Activated naive CD8-positive, alpha-beta T cell treated with anti-CD3 and anti-CD28 coated beads, Interleukin-2, amount 50 U/mL, for 16 hours (primary cell): ENCODE results near the gene ARF1.

Experiments
- DNase-seq: peaks from one replicate; pipeline ENCODE4 v3.0.0-alpha.2; 2020; ENCODE audit warnings: low read depth, low spot score

ARF1 gene

GRCh38 chr1:228147768-228148167 is 65.3 kb downstream of the ARF1 start:
- DNase-seq, result no peak

- DNase-seq, result no peak
Observed at GRCh38 chr1:228148196-228148861, 65.8 kb downstream of the ARF1 start.
